Chondrocyte (in vitro differentiated cells): ENCODE data around the gene TMX4. TPM values are rescaled to one million over a fixed set of nuclear protein-coding genes. Genes with fewer than 3 reads are reported as not detected.

ENCODE experiments used
- DNase-seq: peaks from one replicate; pipeline ENCODE4 v3.0.0; 2021; ENCODE audit warnings: mixed read lengths, low spot score
- H3K27ac Mint-ChIP-seq: one replicate; pipeline ENCODE4 v1.8.0; 2021; ENCODE audit warnings: mild to moderate bottlenecking, moderate library complexity, mixed read lengths; ENCODE audit not compliant: unreplicated experiment
- H3K27me3 Mint-ChIP-seq: 2 replicates; pipeline ENCODE4 v1.8.0; 2021; ENCODE audit warnings: low read depth, mixed read lengths
- H3K36me3 Mint-ChIP-seq: 2 replicates; pipeline ENCODE4 v1.8.0; 2021; ENCODE audit warnings: low read depth, mixed read lengths
- H3K4me1 Mint-ChIP-seq: 2 replicates; pipeline ENCODE4 v1.8.0; 2021; ENCODE audit warnings: low read depth, mild to moderate bottlenecking, mixed read lengths
- H3K4me3 Mint-ChIP-seq: one replicate; pipeline ENCODE4 v1.8.0; 2021; ENCODE audit warnings: mild to moderate bottlenecking, moderate library complexity, mixed read lengths; ENCODE audit not compliant: unreplicated experiment
- H3K9me3 Mint-ChIP-seq: 2 replicates; pipeline ENCODE4 v1.8.0; 2021; ENCODE audit warnings: low read depth, mixed read lengths
- total RNA-seq: library from RNA; stranded (reverse); gene quantifications from 3 replicates; pipeline ENCODE4 v1.2.1, GENCODE V29; 2021
- TF ChIP-seq, protein P1 (sequence below): fragments of 200-600 bp; sonication (generic); IDR thresholded peaks from 2 replicates; pipeline ENCODE4 v1.5.0; 2021; ENCODE audit warnings: antibody characterized with exemption, mild to moderate bottlenecking, moderate library complexity

TMX4 gene
- total RNA-seq, 1 donor from 2014 or later, result 25.7 TPM

DNA sequence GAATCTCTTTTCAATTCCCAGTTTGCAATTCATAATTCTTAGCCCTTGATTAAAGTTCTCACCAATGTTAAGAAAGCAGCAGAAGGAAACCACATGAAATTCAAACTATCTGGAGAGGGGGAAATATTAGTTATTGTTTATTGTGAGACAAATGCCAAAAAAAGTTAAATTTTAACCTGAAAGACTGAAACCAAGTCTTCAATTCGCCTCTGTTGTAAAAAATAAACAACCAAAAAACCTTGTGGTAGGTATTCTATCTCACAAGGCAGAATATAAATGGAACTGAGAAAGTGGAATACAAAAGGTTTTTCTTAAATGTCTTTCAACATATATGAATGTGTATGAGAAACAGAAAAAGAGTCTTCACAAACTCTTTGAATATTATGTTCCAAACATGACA lies 24.8 kb downstream of the TMX4 start:
- Mint-ChIP-seq H3K27ac (no peak overlapping the region), H3K27me3 (no peaks in the 10 kb centered on the region), H3K4me1 (no peaks in the 10 kb centered on the region), H3K4me3 (no peak overlapping the region), H3K36me3 (peaks cover 19% of the 10 kb centered on the region), H3K9me3 (peaks cover 15% of the 10 kb centered on the region)
- DNase-seq, result no peak
- TF ChIP-seq, protein P1, sequence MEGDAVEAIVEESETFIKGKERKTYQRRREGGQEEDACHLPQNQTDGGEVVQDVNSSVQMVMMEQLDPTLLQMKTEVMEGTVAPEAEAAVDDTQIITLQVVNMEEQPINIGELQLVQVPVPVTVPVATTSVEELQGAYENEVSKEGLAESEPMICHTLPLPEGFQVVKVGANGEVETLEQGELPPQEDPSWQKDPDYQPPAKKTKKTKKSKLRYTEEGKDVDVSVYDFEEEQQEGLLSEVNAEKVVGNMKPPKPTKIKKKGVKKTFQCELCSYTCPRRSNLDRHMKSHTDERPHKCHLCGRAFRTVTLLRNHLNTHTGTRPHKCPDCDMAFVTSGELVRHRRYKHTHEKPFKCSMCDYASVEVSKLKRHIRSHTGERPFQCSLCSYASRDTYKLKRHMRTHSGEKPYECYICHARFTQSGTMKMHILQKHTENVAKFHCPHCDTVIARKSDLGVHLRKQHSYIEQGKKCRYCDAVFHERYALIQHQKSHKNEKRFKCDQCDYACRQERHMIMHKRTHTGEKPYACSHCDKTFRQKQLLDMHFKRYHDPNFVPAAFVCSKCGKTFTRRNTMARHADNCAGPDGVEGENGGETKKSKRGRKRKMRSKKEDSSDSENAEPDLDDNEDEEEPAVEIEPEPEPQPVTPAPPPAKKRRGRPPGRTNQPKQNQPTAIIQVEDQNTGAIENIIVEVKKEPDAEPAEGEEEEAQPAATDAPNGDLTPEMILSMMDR, result no peak

DNA sequence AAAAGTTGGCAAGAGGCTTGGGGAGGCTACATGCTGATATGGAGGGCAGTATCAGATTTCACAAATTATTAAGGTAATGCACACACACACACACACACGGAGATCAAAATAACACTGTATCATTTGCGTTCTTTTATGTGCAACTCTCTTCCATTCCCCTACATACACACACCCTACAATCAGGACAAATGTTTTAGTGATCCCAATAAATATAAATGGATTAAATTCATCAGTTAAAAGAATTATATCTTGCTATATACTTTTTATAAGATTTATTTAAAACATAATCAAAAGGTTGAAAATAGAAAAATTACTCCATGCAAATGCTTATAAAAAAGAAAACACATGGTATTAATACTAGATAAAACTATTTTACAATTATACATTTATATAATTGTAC lies 25.9 kb downstream of the TMX4 start:
- Mint-ChIP-seq H3K27ac (no peak overlapping the region), H3K9me3 (peaks cover 15% of the 10 kb centered on the region), H3K4me3 (no peak overlapping the region), H3K4me1 (no peaks in the 10 kb centered on the region), H3K27me3 (no peaks in the 10 kb centered on the region), H3K36me3 (peaks cover 19% of the 10 kb centered on the region)
- TF ChIP-seq, protein P1, result no peak
- no peak for DNase-seq

DNA sequence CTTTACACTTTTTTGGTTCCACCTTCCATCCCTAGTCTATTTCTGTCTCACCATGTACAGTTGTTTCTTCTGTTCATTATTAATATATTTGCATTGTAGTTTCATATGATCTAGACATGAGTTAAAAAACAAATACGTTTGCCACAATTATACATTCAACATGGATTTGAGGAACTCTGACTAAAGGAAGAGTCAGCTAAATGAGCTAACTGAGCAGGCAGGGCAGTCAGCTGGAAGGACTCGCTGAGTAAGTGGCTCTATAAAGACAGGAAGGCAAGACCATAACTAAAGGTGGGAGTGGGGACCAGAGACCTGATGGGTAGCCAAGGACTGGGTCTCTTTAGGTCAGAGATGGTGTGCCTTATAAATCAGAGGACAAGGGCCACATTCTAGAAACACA lies 26.3 kb downstream of the TMX4 start:
- Mint-ChIP-seq H3K9me3 (peaks cover 15% of the 10 kb centered on the region), H3K4me1 (no peaks in the 10 kb centered on the region), H3K27ac (no peak overlapping the region), H3K4me3 (no peak overlapping the region), H3K36me3 (peaks cover 19% of the 10 kb centered on the region), H3K27me3 (no peaks in the 10 kb centered on the region)
- DNase-seq, result no peak
- TF ChIP-seq, protein P1, result no peak

DNA sequence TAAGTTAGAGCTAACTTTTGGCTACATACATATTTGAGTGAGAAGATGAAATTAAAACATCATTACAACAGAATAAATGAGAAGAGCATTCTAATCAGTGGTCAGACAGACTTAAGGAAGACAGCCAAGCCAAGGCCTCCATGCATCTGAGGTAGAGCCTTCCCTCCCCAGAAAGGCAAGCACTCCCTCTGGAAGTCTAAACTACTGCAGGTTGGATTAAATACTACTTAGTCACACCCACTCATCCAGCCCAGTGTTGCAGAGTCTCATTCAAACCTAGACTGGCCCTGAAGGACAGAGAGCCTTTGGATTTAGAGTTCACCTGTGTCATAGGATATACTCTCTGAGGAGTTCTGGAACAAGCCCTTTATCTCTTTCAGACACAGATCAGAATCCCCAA lies 29.2 kb downstream of the TMX4 start:
- TF ChIP-seq, protein P1, result no peak
- Mint-ChIP-seq H3K4me3 (no peak overlapping the region), H3K4me1 (no peaks in the 10 kb centered on the region), H3K9me3 (peaks cover 15% of the 10 kb centered on the region), H3K36me3 (peaks cover 23% of the 10 kb centered on the region), H3K27ac (no peak overlapping the region), H3K27me3 (no peaks in the 10 kb centered on the region)
- no peak for DNase-seq

DNA sequence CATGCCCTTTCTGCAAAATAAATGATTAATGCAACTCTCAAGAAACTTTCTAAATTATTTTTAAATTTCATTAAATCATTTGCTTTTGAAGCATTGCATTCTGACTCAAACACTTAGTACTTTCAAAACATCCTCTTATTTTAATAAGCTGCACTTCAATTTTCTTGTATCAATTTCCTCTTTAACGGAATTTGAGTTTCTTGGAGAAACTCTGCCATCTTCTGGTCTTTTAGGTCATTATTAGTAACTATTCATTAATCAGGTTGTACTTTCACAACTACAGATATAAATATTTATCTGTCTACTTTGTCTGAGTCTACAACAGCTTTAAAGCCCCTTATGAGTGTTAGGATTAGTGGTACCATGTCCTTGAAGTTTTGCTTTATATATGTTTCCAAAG lies 30.2 kb downstream of the TMX4 start:
- Mint-ChIP-seq H3K27ac (no peak overlapping the region), H3K4me1 (no peaks in the 10 kb centered on the region), H3K36me3 (peaks cover 17% of the 10 kb centered on the region), H3K9me3 (peaks cover 10% of the 10 kb centered on the region), H3K27me3 (no peaks in the 10 kb centered on the region), H3K4me3 (no peak overlapping the region)
- no peak for DNase-seq
- TF ChIP-seq, protein P1, result peak; percentile 51
